Measurements from ENCODE around the gene GALNT9.

GALNT9 gene

DNA sequence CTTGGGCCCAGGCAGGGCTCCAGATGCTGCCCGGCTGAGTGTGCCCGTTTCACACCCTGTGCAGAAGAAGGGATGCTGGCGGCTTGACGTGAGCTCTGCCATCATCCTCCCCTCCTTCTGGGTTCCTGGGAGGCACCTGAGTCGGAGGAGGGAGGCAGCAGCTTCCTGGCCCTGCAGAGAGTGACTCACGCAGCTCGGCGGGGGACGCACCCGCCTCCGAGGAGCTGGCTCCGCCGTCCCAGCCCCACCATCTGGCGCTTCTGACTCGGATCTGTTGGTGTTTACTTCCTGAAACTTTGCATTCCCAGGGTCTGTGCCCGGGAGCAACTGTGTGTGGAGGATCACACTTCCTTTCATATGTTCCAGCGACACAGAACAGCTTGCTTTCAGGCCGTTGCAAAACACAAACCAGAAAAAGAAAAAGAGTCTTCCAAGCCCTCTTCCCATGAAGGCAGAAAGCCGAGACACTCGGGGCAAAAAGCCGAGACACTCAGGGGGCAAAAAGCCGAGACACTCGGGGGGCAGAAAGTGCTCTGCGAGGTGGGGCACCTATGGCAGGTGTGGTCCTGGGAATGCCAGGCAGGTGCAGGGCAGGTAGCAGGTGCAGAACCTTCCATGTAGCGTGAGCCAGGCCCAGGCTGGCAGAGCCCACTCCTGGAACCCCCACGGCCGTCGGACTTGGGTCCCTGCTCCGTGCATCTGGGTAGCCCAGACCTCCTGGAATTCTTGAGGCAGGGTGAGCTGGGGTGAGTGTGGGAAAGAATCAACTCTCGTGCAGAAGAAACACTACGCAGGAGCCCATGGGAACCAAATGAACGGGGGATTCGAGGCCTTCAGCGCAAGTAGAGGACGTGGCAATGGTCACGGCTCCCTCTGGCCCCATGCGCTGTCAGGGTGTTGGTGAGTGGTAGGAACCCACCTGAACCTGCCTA, 27.6 kb upstream of the GALNT9 start:
- TF ChIP-seq, protein P1, sequence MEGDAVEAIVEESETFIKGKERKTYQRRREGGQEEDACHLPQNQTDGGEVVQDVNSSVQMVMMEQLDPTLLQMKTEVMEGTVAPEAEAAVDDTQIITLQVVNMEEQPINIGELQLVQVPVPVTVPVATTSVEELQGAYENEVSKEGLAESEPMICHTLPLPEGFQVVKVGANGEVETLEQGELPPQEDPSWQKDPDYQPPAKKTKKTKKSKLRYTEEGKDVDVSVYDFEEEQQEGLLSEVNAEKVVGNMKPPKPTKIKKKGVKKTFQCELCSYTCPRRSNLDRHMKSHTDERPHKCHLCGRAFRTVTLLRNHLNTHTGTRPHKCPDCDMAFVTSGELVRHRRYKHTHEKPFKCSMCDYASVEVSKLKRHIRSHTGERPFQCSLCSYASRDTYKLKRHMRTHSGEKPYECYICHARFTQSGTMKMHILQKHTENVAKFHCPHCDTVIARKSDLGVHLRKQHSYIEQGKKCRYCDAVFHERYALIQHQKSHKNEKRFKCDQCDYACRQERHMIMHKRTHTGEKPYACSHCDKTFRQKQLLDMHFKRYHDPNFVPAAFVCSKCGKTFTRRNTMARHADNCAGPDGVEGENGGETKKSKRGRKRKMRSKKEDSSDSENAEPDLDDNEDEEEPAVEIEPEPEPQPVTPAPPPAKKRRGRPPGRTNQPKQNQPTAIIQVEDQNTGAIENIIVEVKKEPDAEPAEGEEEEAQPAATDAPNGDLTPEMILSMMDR (IDR thresholded peaks at IDR 0.05), result no peak
- no peak for TF ChIP-seq ZFX (IDR thresholded peaks at IDR 0.05; ENCODE audit: borderline replicate concordance)
- no peak overlapping the region for H3K27ac ChIP-seq

DNA sequence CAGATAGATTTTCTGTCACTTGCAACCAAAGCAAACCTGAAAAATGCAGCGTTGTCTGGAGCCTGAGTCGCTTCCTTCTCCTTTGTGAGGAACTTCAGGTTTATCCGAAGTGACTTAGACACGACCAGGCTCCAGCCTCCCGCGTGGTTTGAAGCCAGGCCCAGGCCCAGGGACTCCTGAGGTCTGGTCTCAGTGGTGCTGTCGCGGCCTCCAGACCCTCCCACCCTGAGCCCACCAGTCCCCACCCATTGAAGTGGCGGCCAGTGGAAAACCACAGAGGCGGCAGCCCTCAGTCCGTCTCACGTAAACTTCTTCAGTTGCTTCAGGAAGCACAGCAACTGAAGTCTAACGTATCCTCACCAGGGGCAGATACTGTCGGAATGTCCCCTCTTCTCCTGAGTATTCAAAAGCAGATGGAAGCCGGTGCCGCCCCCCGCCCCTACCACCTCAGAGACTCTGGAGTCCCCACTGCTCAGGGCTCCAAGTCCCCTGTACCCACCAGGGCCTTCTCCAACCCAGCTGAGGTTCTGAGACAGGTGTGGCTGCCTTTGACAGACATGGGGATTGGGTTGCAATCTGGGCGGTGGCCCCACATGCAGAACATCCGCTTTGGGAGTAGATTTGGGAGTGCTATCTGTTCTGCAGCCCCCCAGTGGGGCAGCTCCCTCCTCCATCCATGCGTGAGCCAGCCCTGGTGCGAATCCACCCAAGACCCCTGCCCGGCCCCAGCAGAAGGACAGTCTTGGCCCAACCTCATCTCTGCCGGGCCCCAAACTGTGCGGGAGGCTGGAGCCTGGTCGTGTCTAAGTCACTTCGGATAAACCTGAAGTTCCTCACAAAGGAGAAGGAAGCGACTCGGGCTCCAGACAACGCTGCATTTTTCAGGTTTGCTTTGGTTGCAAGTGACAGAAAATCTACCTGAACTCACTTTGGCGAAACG, 26.6 kb upstream of the GALNT9 start:
- no peak overlapping the region for H3K27ac ChIP-seq
- TF ChIP-seq ZFX (IDR thresholded peaks at IDR 0.05; ENCODE audit: borderline replicate concordance), result no peak
- TF ChIP-seq, protein P1 (IDR thresholded peaks at IDR 0.05), result no peak

DNA sequence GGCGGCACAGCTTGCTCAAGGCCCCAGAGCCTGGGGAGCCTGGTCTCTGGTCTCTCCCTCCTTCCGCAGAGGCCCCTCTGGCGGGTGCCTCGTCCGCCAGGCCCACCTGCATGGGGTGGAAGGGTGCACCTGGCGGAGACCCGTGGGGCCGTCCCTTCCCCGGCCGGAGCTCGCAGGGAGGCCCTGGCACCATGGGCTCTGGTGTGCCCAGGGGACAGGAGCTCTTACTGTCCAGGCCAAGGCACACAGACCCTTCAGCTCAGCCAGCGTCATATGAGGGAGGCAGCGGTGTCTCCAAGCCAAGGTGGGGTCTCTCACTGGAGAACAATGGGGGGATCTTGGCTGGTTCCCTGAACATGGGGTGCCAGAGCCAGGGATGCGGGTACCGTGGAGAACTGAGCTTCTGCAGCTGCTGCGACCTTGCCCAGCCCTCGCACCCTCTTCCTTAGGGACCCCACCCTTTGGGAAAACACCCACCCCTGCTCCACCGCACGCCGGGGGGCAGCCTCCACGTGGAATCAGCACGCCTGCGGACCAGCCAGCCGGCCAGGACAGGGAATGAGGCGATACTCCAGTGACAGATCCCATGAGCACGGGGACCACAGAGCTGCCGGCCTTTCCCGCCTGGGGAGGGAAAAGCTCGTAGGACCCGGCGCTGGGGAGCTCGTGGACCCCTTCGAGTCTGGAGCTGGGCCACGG, 25.7 kb upstream of the GALNT9 start:
- H3K27ac ChIP-seq, result no peak overlapping the region
- TF ChIP-seq ZFX (IDR thresholded peaks at IDR 0.05; ENCODE audit: borderline replicate concordance), result no peak
- TF ChIP-seq, protein P1 (IDR thresholded peaks at IDR 0.05), result no peak

DNA sequence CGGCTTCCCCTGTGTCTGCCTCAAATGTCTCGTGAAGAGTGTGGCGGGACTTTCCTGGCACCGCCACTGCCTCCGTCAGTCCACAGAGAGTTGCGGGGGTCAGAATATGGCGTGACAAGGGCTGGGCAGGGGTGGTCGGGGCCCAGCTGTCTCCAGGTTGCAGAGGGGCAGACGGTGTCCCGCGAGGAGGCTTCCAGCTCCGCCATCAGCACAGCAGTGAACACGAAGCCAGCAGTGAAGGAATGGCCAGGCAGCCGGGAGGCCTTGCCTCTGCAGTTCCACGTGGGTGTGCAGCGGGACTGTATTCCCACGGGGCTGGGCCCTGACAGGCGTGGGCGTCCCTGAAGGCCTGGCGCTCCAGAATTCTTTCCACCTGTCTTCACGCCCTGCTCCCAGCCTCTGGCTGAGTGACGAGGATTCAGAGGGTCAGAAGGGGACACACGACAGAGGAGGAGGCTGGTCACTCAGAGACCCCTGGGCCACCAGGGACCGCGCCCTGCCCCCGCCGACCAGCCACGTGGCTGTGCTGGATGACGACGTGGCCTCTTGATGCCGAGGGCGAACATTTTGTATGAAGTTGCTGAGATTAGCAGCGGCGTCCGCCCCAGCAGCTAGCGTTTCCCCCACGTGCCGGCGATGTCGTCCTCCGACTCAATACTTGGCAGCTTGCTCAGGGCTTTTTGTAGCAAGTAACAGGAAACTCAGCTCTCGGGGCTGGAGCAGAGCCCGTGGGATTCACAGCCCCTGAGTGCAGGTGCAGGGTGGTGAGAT, 25.0 kb upstream of the GALNT9 start:
- H3K27ac ChIP-seq, result no peak overlapping the region
- TF ChIP-seq ZFX (IDR thresholded peaks at IDR 0.05; ENCODE audit: borderline replicate concordance), result no peak
- TF ChIP-seq, protein P1 (IDR thresholded peaks at IDR 0.05), result no peak

DNA sequence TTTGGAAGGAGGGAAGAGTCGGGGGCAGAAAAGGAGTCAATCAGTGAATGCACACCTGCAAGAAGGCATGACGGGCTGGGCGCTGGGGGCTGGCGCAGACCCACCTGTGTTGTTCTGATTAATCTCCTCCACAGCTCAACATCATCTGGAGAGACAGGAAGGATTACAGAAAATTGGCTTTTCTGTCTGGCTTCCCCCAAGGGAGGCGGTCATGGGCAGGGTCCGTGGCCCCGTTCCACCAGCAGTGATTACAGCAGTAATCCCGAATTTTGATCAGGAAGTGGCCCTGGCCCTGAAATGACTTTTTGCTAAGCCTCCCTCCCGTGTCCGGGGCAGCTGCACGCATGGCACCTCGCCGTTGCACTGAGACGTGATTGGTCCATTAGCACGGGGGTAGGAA, 24.4 kb upstream of the GALNT9 start:
- TF ChIP-seq ZFX (IDR thresholded peaks at IDR 0.05; ENCODE audit: borderline replicate concordance), result no peak
- TF ChIP-seq, protein P1 (IDR thresholded peaks at IDR 0.05), result no peak
- H3K27ac ChIP-seq, result no peak overlapping the region

All from 22Rv1 (cell line).